AG09309 (cell line): ENCODE measurements around the gene COL26A1.
A peak's percentile ranks its signal among the peaks of the same experiment; 100 is the strongest.
"Not testable (repeated sequence)": the region's sequence is repeated elsewhere in the genome, so short reads cannot be mapped to it uniquely, and the experiment has no call there.

Experiments used
- DNase-seq: peaks from one replicate; pipeline ENCODE4 v3.0.0-alpha.2; 2010; ENCODE audit warnings: low read depth
- H3K4me3 ChIP-seq: 2 replicates; pipeline ENCODE4 v1.5.1; 2011; ENCODE audit warnings: mild to moderate bottlenecking, low read depth, low read length, moderate library complexity; ENCODE audit not compliant: control insufficient read depth
- CTCF ChIP-seq: IDR thresholded peaks from 2 replicates; pipeline ENCODE4 v1.5.1; 2011; ENCODE audit warnings: mild to moderate bottlenecking, low read depth, low read length, inconsistent platforms; ENCODE audit not compliant: insufficient read depth, control insufficient read depth; ENCODE audit errors: missing control alignments

The COL26A1 gene

DNA sequence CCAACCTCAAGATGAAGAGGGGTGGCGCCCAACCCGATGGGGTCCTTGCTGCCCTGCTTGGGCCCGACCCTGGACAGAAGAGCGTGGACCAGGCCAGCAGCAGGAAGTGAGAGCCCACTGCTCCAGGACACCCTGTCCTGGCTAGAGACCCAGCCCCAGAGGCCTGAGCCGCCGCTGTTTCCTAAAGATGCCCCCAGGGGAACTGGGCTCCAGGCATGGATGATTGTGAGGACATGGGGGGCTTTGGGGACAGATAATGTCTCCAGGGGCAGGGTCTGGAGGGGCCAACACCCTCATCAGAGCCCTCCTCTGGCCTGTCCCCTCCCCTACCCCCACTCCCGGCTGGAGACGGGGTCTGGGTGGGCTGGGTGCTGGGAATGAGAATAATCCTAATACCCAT, 194.7 kb downstream of the COL26A1 start:
- DNase-seq, result no peak
- no peak for TF ChIP-seq CTCF
- H3K4me3 ChIP-seq, result no peak overlapping the region

DNA sequence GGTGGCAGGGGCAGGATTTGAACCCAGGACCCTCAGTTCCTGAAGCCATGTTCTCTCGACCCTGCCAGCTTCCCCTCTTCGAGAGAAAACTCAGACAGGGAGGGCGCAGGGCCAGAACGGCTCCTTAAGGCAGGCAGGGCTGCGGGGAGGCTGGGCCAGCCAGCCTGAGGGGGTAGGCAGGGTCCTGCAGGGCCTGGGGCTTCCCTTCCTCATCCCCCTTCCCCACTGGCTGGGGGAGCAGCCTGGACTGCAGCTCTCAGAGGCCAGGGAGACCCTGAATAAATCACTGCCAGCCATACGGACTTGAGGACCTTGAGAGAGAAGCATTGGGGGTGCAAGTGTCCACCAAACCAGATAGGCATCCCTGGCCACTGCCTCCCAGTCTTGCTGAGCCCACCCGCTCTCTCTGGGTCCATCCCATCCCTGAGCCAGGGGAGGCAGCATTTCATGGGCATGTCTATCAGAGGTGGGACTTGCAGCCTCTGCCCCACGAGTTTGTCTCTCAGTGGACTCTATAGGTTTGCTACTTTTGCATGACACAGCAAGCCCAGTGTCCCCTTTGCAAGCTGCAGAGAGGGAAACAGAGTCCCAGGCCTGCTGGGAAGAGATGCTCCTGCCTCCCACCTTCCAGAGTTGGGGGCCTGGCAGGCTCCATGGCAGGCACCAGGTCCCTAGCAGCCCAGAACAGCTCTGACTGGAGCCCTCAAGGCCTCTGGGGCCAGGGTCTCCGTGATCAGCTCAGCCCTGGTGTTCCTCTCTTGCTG, 195.5 kb downstream of the COL26A1 start:
- TF ChIP-seq CTCF, result no peak
- H3K4me3 ChIP-seq, result no peak overlapping the region
- DNase-seq, result no peak

- no peak for DNase-seq
- peak; percentile 6 for TF ChIP-seq CTCF
Measured at GRCh38 chr7:101558742-101559325, 196.2 kb downstream of the COL26A1 start.

GRCh38 chr7:101559586-101559985, 196.9 kb downstream of the COL26A1 start:
- DNase-seq, result no peak
- no peak for TF ChIP-seq CTCF
- H3K4me3 ChIP-seq, result no peak overlapping the region

More at GRCh38 chr7:101558742-101559325, 196.2 kb downstream of the COL26A1 start:
- H3K4me3 ChIP-seq, result no peak overlapping the region

GRCh38 chr7:101560021-101560420, 197.3 kb downstream of the COL26A1 start:
- H3K4me3 ChIP-seq, DNase-seq: not testable (repeated sequence)

GRCh38 chr7:101560856-101561255, 198.2 kb downstream of the COL26A1 start:
- H3K4me3 ChIP-seq, result no peak overlapping the region
- no peak for TF ChIP-seq CTCF
- DNase-seq, result no peak

DNA sequence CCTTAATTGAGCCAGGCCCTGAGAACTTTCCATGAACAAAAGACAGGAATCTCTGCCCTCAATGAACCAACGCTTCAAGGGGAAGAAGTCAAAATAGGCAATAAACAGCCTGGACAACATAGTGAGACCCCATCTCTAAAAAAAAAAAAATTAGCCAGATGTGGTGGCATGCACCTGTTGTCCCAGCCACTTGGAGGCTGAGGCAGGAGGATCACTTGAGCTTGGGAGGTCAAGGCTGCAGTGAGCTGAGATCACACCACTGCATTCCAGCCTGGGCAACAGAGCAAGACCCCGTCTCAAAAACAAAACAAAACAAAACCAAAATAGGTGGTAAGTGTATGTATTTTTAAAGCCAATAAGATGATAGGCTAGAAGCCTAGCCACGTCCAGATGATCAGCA, 198.6 kb downstream of the COL26A1 start:
- DNase-seq, result not testable (repeated sequence)

GRCh38 chr7:101562531-101563197, 200.0 kb downstream of the COL26A1 start:
- H3K4me3 ChIP-seq, result no peak overlapping the region
- no peak for DNase-seq
- TF ChIP-seq CTCF, result no peak

More for the DNA sequence above, 198.6 kb downstream of the COL26A1 start:
- H3K4me3 ChIP-seq, result not testable (repeated sequence)
